H1 (cell line): ENCODE data around the gene TSHZ2. TPM values are rescaled to one million over a fixed set of nuclear protein-coding genes. Genes with fewer than 3 reads are reported as not detected.
"Not testable (repeated sequence)": the region's sequence is repeated elsewhere in the genome, so short reads cannot be mapped to it uniquely, and the experiment has no call there.

Experiments
- CTCF ChIA-PET: fragments of 300-600 bp; sonication (Branson Sonifier 250); formaldehyde crosslinking; loops from one replicate; lab custom pipeline; 2021; ENCODE audit not compliant: partially characterized antibody; lab: Charles Lee
- POLR2A ChIA-PET: fragments of 300-600 bp; sonication (Branson Sonifier 250); formaldehyde crosslinking; loops from one replicate; lab custom pipeline; 2021; ENCODE audit warnings: inconsistent platforms; ENCODE audit not compliant: partially characterized antibody; lab: Charles Lee
- DNase-seq, 2 experiments: peaks; one replicate each; pipeline versions ENCODE4 v3.0.0 to v3.0.0-alpha.2; 2010 to 2022; ENCODE audit warnings: low spot score in 2 of 2, low read depth in 1 of 2, mixed read lengths in 1 of 2
- FAIRE-seq: peaks from 2 replicates; lab custom pipeline; 2011; peaks lifted over from hg19 to GRCh38; lab: Jason Lieb, UNC
- H2AFZ ChIP-seq: 2 replicates; pipeline ENCODE4 v1.8.1; 2012; ENCODE audit warnings: low read length, inconsistent platforms
- H2AK5ac ChIP-seq: 2 replicates; pipeline ENCODE4 v1.6.1; 2013; ENCODE audit warnings: low read depth, low read length
- H2BK120ac ChIP-seq: replicated peaks from 2 replicates; pipeline ENCODE3; 2013; ENCODE audit warnings: low read depth, low read length, inconsistent platforms
- H2BK12ac ChIP-seq: 2 replicates; pipeline ENCODE4 v1.6.1; 2013; ENCODE audit warnings: low read depth, low read length
- H2BK15ac ChIP-seq: 2 replicates; pipeline ENCODE4 v1.6.1; 2013; ENCODE audit warnings: low read length
- H2BK20ac ChIP-seq: 2 replicates; pipeline ENCODE4 v1.6.1; 2013; ENCODE audit warnings: low read length
- H2BK5ac ChIP-seq: 2 replicates; pipeline ENCODE4 v1.6.1; 2013; ENCODE audit warnings: low read depth, low read length
- H3K14ac ChIP-seq: 2 replicates; pipeline ENCODE4 v1.6.1; 2013; ENCODE audit warnings: inconsistent platforms; ENCODE audit not compliant: insufficient read length
- H3K18ac ChIP-seq: 2 replicates; pipeline ENCODE4 v1.6.1; 2013; ENCODE audit warnings: low read length; ENCODE audit errors: extremely low read depth
- H3K23ac ChIP-seq: 2 replicates; pipeline ENCODE4 v1.6.1; 2013; ENCODE audit warnings: inconsistent platforms; ENCODE audit not compliant: insufficient read length
- H3K23me2 ChIP-seq: 2 replicates; pipeline ENCODE4 v1.6.1; 2013; ENCODE audit warnings: low read depth, low read length
- H3K27ac ChIP-seq: 2 replicates; pipeline ENCODE4 v1.6.1; 2011; ENCODE audit warnings: low read depth, low read length, inconsistent platforms
- H3K27me3 ChIP-seq, 4 experiments: replicated peaks in 1 of 4; 1 replicate in 1 of 4; 2 replicates in 3 of 4; pipeline versions ENCODE4 v1.6.1 to v1.8.1; 2011 to 2013; ENCODE audit warnings: low read length in 3 of 4, mild to moderate bottlenecking in 3 of 4, inconsistent platforms in 2 of 4, mixed read lengths in 2 of 4, moderate library complexity in 1 of 4; ENCODE audit not compliant: control insufficient read depth in 3 of 4, insufficient read depth in 3 of 4; ENCODE audit errors: extremely low read depth in 1 of 4
- H3K36me3 ChIP-seq, 4 experiments: 2 replicates each; pipeline versions ENCODE4 v1.6.1 to v1.8.1; 2011 to 2013; ENCODE audit warnings: mild to moderate bottlenecking in 4 of 4, low read length in 3 of 4, moderate library complexity in 2 of 4, control low read depth in 1 of 4, inconsistent platforms in 1 of 4; ENCODE audit not compliant: insufficient read depth in 4 of 4, control insufficient read depth in 2 of 4
- H3K4ac ChIP-seq: replicated peaks from 2 replicates; pipeline ENCODE3; 2013; ENCODE audit warnings: low read length, low read depth, mixed read lengths, inconsistent platforms; ENCODE audit not compliant: insufficient read length
- H3K4me1 ChIP-seq, 4 experiments: replicated peaks in 1 of 4; 1 replicate in 1 of 4; 2 replicates in 3 of 4; pipeline versions ENCODE4 v1.6.1 to v1.8.1; 2011 to 2013; ENCODE audit warnings: low read length in 3 of 4, inconsistent platforms in 2 of 4, mixed read lengths in 1 of 4; ENCODE audit not compliant: insufficient read depth in 4 of 4, control insufficient read depth in 3 of 4
- H3K4me2 ChIP-seq, 2 experiments: 2 replicates each; pipeline versions ENCODE4 v1.6.1 to v1.8.1; 2011 to 2013; ENCODE audit warnings: low read depth in 2 of 2, low read length in 2 of 2, control low read depth in 1 of 2, inconsistent platforms in 1 of 2, mild to moderate bottlenecking in 1 of 2; ENCODE audit not compliant: insufficient read depth in 1 of 2
- H3K4me3 ChIP-seq, 4 experiments: fragments of 200-600, 300-600 bp in 1 of 4; sonication (generic), shearing (Covaris generic), sonication (Bioruptor Twin) in 1 of 4; 2 replicates each; pipeline versions ENCODE4 v1.5.1 to v1.8.1; 2011 to 2016; ENCODE audit warnings: low read length in 4 of 4, low read depth in 3 of 4, control low read depth in 2 of 4, inconsistent platforms in 2 of 4, mild to moderate bottlenecking in 2 of 4, mixed read lengths in 1 of 4, moderate library complexity in 1 of 4; ENCODE audit not compliant: insufficient read depth in 2 of 4; ENCODE audit errors: extremely low read depth in 1 of 4
- H3K56ac ChIP-seq: replicated peaks from 2 replicates; pipeline ENCODE3; 2013; ENCODE audit warnings: low read depth, mild to moderate bottlenecking, mixed read lengths, low read length, inconsistent platforms; ENCODE audit not compliant: insufficient read length
- H3K79me1 ChIP-seq: 2 replicates; pipeline ENCODE4 v1.6.1; 2013; ENCODE audit warnings: low read depth, low read length, control low read depth
- H3K79me2 ChIP-seq, 2 experiments: 2 replicates each; pipeline versions ENCODE4 v1.6.1 to v1.8.1; 2012 to 2013; ENCODE audit warnings: low read length in 2 of 2, mild to moderate bottlenecking in 2 of 2, inconsistent platforms in 1 of 2; ENCODE audit not compliant: insufficient read depth in 2 of 2, control insufficient read depth in 1 of 2
- H3K9ac ChIP-seq, 4 experiments: replicated peaks in 1 of 4; 1 replicate in 1 of 4; 2 replicates in 3 of 4; pipeline versions ENCODE4 v1.6.1 to v1.8.1; 2011 to 2013; ENCODE audit warnings: low read depth in 3 of 4, low read length in 3 of 4, control low read depth in 2 of 4, mild to moderate bottlenecking in 2 of 4, moderate library complexity in 2 of 4, inconsistent platforms in 1 of 4; ENCODE audit errors: extremely low read depth in 1 of 4
- H3K9me3 ChIP-seq, 2 experiments: 2 replicates each; pipeline versions ENCODE4 v1.6.1 to v1.8.1; 2012 to 2013; ENCODE audit warnings: mild to moderate bottlenecking in 2 of 2, moderate library complexity in 2 of 2, control low read depth in 1 of 2, inconsistent platforms in 1 of 2, low read depth in 1 of 2, low read length in 1 of 2, mixed read lengths in 1 of 2; ENCODE audit not compliant: insufficient read depth in 2 of 2
- H4K20me1 ChIP-seq, 2 experiments: replicated peaks in 1 of 2; 2 replicates each; pipeline versions ENCODE3 to v1.8.1; 2011 to 2013; ENCODE audit warnings: inconsistent platforms in 2 of 2, low read length in 2 of 2, mild to moderate bottlenecking in 1 of 2; ENCODE audit not compliant: insufficient read depth in 2 of 2, control insufficient read depth in 1 of 2
- H4K5ac ChIP-seq: 2 replicates; pipeline ENCODE4 v1.6.1; 2013; ENCODE audit warnings: low read length, low read depth, mixed read lengths, inconsistent platforms; ENCODE audit not compliant: insufficient read length
- H4K8ac ChIP-seq: 2 replicates; pipeline ENCODE4 v1.8.0; 2013; ENCODE audit warnings: mild to moderate bottlenecking, moderate library complexity, low read length, inconsistent platforms; ENCODE audit not compliant: insufficient read depth; ENCODE audit errors: extremely low read depth
- H4K91ac ChIP-seq: replicated peaks from 2 replicates; pipeline ENCODE3; 2013; ENCODE audit warnings: low read length, mixed read lengths, inconsistent platforms; ENCODE audit not compliant: insufficient read length
- polyA plus RNA-seq, 7 experiments: library from polyadenylated mRNA; depleted of rRNA in 3 of 7; stranded (reverse) in 5 of 7; unstranded in 2 of 7; fragments of >200 nt in 5 of 7; fragments of 200-250 nt in 2 of 7; gene quantifications; 1 replicate in 5 of 7; 2 replicates in 1 of 7; 4 replicates in 1 of 7; pipeline versions ENCODE4 v1.2.1 to v1.2.3, GENCODE V29; 2011 to 2013; ENCODE audit warnings: missing spikeins in 2 of 7, mixed read lengths in 2 of 7
- total RNA-seq: library from RNA; stranded (reverse); fragmentation: NEBNext Ultra II Directional; extraction: Animal tissue kit (Norgen Biotek cat#: 25700); gene quantifications from 2 replicates; pipeline ENCODE4 v1.2.1, GENCODE V29; 2021

Gene TSHZ2
- total and polyA plus RNA-seq, 2 of the 8 experiments (the other 6 are each of a cell fraction or from before 2014, with no cell fraction given), result 0.14 to 0.30 TPM

DNA sequence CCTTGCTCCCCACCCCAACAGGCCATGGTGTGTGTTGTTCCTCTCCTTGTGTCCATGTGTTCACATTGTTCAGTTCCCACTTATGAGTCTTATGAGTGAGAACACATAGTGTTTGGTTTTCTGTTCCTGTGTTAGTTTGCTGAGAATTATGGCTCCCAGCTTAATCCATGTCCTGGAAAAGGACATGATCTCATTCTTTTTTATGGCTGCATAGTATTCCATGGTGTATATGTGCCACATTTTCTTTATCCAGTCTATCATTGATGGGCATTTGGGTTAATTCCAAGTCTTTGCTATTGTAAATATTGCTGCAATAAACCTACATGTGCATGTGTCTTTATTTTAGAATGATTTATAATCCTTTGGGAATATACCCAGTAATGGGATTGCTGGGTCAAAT, 5.6 kb upstream of the TSHZ2 start:
- H4K91ac ChIP-seq, H4K20me1 ChIP-seq, H4K8ac ChIP-seq, H3K4me2 ChIP-seq, DNase-seq, H3K27me3 ChIP-seq, H3K27ac ChIP-seq, CTCF ChIA-PET, H2AFZ ChIP-seq, POLR2A ChIA-PET, H2BK5ac ChIP-seq, H3K9me3 ChIP-seq, H3K79me2 ChIP-seq, H3K18ac ChIP-seq, FAIRE-seq, H3K9ac ChIP-seq, H2BK20ac ChIP-seq, H3K79me1 ChIP-seq, H3K36me3 ChIP-seq, H3K23ac ChIP-seq, H3K4ac ChIP-seq, H2AK5ac ChIP-seq, H3K23me2 ChIP-seq, H4K5ac ChIP-seq, H3K4me1 ChIP-seq, H3K56ac ChIP-seq, H2BK15ac ChIP-seq, H2BK12ac ChIP-seq, H2BK120ac ChIP-seq, H3K14ac ChIP-seq, H3K4me3 ChIP-seq: not testable (repeated sequence)
